Esophagus squamous epithelium (tissue), 4 donors: ENCODE results near the gene DAPK1.

ENCODE experiments used
- POLR2A ChIP-seq, 4 donors: fragments of 450-650 bp; IDR thresholded peaks; one replicate each; pipeline ENCODE4 v1.6.1; 2017; ENCODE audit warnings: antibody characterized with exemption in 4 of 4, mild to moderate bottlenecking in 4 of 4, moderate library complexity in 3 of 4
- TF ChIP-seq, protein P1 (sequence below), 6 experiments: fragments of 450-650 bp in 4 of 6; fragments of 200-600 bp in 2 of 6; sonication (generic) in 2 of 6; IDR thresholded peaks; one replicate each; pipeline ENCODE4 v1.5.1; 2016 to 2019; ENCODE audit warnings: antibody characterized with exemption in 6 of 6, mild to moderate bottlenecking in 4 of 6, moderate library complexity in 4 of 6

GRCh38 chr9:87732344-87732743 is 234.7 kb downstream of the DAPK1 start:
- no peak for TF ChIP-seq POLR2A (IDR thresholded peaks at IDR 0.05)
- TF ChIP-seq, protein P1, sequence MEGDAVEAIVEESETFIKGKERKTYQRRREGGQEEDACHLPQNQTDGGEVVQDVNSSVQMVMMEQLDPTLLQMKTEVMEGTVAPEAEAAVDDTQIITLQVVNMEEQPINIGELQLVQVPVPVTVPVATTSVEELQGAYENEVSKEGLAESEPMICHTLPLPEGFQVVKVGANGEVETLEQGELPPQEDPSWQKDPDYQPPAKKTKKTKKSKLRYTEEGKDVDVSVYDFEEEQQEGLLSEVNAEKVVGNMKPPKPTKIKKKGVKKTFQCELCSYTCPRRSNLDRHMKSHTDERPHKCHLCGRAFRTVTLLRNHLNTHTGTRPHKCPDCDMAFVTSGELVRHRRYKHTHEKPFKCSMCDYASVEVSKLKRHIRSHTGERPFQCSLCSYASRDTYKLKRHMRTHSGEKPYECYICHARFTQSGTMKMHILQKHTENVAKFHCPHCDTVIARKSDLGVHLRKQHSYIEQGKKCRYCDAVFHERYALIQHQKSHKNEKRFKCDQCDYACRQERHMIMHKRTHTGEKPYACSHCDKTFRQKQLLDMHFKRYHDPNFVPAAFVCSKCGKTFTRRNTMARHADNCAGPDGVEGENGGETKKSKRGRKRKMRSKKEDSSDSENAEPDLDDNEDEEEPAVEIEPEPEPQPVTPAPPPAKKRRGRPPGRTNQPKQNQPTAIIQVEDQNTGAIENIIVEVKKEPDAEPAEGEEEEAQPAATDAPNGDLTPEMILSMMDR (IDR thresholded peaks at IDR 0.05): no peak
